Limb (tissue), 2 donors: ENCODE data around the gene USHBP1.

ENCODE experiments used
- DNase-seq, 2 donors: peaks; one replicate each; pipeline ENCODE4 v3.0.0-alpha.2; 2016; ENCODE audit errors: extremely low spot score in 2 of 2

USHBP1 gene

GRCh38 chr19:17240826-17241399 is 23.6 kb downstream of the USHBP1 start:
- no peak for DNase-seq

GRCh38 chr19:17240062-17240752 is 24.3 kb downstream of the USHBP1 start:
- no peak for DNase-seq

DNA sequence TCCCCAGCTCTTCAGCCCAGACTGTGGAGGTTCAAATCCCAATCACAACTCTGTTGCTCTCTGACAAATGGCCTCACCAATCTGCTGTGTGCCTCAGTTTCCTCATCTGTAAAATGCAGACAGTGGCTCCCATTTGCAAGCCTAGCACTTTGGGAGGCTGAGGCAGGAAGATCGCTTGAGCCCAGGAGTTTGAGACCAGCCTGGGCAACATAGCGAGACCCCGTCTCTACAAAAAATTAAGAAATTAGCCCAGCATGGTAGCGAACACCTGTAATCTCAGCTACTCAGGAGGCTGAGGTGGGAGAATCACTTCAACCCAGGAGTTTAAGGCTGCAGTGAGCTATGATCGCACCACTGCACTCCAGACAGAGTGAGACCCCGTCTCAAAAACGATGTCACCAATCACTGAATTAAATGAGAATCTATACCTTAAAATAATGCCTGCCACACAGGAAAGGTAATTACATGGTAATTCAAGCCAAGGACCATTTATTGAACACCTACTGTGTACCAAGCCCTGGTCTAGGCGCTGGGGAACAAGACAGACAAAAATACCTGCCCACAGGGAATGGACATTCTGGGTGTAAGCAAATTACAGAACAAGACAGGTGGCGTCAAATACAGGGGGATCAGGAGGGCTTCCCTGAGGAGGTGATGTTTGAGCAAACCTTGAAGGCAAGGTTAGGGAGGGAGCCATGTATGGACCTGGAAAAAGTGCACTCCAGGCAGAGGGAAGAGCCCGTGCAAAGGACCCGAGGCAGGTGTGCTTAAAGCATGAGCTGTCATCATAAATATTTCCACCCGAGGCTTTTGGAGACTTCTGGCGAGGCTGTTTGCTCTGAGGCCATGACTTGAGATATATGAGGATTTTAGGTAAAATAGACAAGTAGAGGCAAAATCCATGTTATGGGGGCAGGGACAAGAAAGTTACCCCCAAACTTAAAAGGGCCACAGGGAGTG is 26.5 kb downstream of the USHBP1 start:
- DNase-seq: no peak

DNA sequence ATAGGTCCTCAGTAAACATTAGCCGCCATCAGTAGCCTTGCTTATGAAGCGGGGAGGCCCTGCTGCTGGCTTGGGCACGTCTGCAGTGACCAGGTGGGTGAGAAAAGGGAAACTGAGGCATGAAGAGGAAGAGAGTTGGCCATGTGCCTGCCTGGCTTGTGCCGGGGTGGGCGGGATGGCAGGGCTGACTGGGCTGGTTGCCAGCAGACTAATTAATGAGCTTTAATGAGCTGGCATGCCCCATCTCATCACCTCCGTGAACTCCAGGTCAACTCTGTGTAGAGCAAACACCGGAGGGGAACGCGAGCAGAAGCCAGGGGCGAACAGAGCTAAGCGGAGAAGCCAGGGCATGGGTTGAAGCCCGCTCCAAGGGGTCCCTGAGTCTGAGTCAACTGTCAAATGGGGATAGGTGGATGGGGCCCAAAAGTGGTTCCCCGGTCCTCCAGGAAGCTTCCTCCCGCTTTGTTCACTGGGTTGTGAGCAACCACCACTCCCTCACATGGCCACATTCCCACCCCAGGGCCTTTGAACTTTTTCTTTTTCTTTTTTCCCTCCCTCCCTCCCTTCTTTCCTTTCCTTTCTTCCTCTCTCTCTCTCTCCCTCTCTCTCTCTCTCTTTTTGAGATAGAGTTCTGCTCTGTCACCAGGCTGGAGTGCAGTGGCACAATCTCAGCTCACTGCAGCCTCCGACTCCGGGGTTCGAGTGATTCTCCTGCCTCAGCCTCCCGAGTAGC is 27.6 kb downstream of the USHBP1 start:
- DNase-seq: no peak

DNA sequence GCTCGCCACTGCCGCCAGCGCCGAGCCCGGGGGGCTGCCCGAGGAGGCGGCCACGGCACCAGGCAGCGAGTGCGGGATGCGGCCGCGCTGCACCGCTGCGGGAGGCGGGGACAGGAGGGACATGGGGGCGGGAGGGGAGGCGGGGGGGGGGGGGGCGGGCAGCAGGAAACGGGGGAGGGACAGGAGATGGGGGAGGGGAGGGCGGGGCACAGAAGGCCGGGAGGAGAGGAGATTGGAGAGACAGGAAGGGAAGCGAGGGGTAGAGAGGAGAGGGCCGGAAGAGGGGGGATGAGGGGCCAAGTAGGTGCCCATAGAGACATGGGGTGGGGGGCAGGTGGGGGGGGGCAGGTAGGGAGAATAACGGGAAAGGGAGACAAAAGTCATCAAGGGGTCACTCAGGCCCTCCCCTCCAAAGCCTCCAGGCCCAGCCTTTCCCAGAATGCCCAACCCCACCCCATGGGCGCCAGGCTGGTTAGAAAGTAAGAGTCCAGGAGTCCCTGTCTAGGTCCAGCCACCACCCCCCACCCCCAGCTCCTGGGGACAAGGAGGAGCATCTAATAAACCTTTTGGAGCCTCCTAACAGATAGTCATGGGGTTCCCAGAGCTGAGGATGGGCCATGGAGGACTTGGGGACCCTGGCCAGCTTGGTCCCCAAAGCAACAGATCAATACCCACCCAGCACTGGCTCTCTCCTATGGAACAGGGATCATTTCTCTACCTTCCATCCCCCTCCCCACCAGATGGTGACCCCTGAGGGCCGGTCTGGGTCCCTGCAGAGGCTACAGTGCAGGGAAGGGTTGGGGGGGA is 28.4 kb downstream of the USHBP1 start:
- DNase-seq: peak; percentile 32 to 51

- peak; percentile 61 to 82 for DNase-seq
These were observed 29.1 kb downstream of the USHBP1 start for GRCh38 chr19:17235300-17235970.

DNA sequence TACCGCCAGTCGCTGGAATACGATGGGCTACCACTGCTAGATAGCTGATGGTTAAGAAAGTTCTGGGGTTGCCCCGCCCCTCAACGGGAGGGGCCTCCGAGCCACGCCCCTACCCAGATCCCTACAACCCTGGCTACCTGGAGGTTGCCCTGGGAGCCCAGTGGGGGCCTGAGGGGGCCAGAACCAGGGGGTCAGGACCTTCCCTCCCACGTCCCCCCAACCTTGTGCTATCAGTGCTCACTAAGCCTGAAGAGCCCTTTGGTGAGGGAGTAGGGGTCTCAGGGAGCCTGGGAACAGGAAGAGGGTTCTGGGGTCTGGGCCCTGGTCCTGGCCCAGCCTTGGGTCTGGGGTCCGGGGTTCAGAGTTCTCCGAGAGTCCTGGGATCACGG is 29.6 kb downstream of the USHBP1 start:
- no peak for DNase-seq

DNA sequence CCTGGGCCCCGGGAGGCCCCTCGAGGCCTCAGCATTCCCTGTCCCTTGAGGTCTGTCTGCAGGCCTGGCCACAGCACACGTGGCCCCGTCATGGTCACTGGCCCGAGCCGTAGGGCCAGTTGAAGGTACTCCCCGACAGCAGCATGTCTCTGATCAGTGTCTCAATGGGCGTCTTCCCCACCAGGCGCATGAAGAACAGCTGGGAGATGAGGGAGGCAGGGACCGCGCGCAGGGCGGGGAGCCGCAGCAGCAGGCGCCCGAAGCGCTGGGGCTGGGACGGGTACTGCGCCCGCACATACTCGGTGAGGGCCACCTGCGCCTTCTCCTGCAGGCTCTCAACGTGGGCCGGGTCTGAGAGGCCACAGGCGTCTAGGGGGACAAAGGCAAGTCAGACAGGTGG is 32.3 kb downstream of the USHBP1 start:
- DNase-seq: no peak

DNA sequence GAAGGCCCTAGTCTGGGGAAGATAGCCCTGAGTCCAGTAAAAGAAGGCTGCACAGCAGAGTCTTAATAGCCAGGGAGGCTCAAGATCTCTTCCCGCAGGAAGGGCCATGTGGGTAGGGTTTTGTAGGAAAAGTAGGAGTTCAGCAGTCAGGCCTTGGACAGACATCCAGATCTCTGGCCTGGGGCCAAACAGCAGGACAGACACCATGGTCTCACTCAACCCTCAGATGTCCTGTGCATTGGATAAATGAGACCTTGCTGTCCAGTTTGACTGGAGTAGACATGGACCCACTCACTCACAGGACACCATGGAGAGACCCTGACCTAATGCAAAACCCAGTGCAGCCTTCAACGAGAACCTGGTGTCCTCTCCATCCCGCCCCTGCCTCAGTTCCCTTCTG is 34.7 kb downstream of the USHBP1 start:
- DNase-seq: no peak

DNA sequence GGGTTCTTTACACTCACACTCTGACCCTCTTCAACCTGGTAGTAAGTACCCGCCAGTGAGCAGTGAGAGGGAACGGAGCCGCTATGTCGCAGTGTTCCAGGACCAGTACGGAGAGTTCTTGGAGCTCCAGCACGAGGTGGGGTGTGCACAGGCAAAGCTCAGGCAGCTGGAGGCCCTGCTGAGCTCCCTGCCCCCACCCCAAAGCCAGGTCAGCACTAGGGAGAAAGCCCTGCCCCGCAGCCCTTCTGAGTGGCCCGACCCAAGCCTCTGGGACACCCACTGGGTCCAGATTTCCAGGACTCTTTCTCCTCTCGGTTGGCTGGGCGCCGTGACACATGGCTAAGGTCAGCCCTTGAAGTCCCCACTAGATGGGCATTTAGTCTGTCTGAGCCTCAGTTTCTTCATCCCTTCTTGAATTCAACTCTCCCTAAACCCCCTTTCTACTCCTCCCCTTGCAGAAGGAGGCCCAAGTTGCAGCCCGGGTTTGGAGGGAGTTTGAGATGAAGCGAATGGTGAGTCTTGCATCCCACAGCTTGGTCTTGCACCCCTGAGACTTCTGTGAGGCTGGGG is 36.7 kb downstream of the USHBP1 start:
- DNase-seq: no peak

DNA sequence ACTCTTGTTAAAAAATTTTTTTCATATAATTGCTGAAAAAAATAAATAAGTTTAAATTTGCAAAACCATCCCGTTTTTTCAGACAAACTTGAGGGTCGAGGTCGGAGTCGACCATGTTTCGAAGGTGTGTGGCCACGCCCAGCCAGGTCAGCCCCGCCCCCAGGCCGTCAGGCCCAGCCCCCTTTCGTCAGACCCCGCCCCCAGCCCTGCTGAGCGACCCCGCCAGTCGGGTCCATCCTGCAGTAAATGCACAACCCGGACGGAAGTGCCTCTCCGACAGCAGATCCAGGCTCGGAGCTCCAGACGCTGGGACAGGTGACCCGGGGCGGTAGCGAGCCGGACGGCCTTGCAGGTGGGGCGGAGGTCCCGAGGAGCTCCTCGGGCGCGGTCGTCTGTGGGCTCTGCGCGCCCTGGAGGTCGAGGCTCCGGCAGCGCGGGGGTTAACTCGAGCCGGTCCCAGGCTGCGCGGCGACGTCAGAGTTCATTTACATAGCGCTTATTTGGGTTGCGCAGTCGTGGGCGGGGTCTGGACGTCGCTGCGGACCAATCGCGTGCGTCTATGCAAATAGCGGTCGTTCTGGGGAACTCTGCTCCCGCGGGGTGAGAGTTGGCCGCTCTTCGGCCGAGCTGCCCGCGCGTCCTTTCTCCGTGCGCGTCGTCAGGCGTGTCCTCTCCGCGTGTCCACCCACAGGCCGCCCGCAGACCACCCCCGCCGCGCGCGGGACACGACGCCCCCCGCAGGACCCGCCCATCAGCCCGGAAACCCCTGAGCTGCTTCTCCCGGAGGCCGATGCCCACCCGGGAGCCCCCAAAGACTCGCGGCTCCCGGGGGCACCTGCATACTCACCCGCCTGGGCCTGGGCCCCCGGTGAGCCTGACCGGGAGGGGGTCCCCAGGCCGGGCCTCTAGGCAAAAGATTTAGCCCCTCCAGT is 38.3 kb downstream of the USHBP1 start, which contains the start of gene OCEL1:
TSS of gene OCEL1 (plus strand) at position 225 of the 932 bp plus-strand sequence. CDS start at position 247, 22 bp downstream.
- DNase-seq: peak; percentile 97 to 98

DNA sequence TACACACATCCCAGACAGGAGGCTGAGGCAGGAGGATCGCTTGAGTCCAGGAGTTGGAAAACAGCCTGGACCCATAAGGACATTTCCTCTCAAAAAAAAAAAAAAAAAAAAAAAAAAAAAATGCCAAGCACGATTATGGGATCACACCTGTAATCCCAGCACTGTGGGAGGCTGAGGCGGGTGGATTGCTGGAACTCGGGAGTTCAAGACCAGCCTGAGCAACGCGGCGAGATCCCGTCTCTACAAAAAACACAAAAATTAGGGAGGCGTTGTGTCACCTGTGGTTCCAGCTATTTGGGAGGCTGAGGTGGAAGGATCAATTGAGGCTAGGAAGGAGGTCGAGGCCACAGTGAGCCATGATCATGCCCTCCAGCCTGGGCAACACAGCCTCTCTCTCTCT is 39.5 kb downstream of the USHBP1 start:
- no peak for DNase-seq

DNA sequence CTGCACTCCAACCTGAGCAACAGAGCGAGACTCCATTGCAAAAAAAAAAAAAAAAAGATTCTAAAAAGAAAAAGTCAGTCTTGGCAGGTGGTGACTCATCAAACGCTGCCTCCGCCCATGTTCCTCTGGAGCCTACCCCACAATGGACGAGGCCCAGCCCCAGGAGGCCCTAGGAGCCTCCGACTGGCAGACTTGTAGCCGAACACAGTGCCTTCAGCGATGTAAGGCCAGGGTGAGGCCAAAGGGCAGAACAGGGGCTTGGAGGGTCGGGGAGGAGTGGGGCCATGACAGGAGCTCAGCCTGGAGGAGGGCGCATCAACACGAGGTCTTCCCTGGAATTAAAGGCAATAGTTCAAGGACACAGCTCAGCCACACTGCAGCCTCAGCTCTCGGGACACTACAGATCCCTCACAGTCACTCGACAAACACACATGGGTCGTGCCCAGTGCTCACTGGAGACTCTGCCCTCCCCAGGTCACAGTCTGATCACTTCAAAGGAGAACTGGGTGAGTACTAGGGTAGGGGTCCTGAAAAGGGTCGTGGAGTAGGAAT is 44.3 kb downstream of the USHBP1 start:
- DNase-seq: no peak

- no peak for DNase-seq
These were observed 45.3 kb downstream of the USHBP1 start for GRCh38 chr19:17219286-17219685.

GRCh38 chr19:17216058-17216670 is 48.4 kb downstream of the USHBP1 start:
- DNase-seq: no peak

GRCh38 chr19:17215127-17215971 is 49.2 kb downstream of the USHBP1 start, which contains the start of gene USE1:
USE1 (plus strand) TSS chr19:17215357; CDS start chr19:17215406, 49 bp downstream.
- DNase-seq: peak; percentile 92 to 95
